PFSK-1 (cell line): Measurements from ENCODE around the gene MUC3A.

Experiments
- FOXP2 ChIP-seq: optimal IDR thresholded peaks from 2 replicates; pipeline ENCODE3; 2011; ENCODE audit warnings: borderline replicate concordance, control low read depth, inconsistent platforms; ENCODE audit not compliant: insufficient read depth; ENCODE audit errors: extremely low read length, extremely low read depth
- POLR2AphosphoS5 ChIP-seq: IDR thresholded peaks from 2 replicates; pipeline ENCODE4 v1.6.1; 2012; ENCODE audit warnings: low read depth, mild to moderate bottlenecking, control low read depth, low read length, moderate library complexity
- REST ChIP-seq, 2 experiments: IDR thresholded peaks; 2 replicates each; pipeline versions ENCODE4 v1.6.1 to v1.8.0; 2011 to 2012; ENCODE audit warnings: low read depth in 2 of 2, low read length in 2 of 2, control low read depth in 1 of 2, inconsistent platforms in 1 of 2, mild to moderate bottlenecking in 1 of 2, moderate library complexity in 1 of 2; ENCODE audit not compliant: insufficient read depth in 1 of 2
- SIN3A ChIP-seq: IDR thresholded peaks from 2 replicates; pipeline ENCODE4 v1.6.1; 2012; ENCODE audit warnings: mild to moderate bottlenecking, low read length, moderate library complexity, borderline replicate concordance; ENCODE audit not compliant: insufficient read depth
- TAF1 ChIP-seq: IDR thresholded peaks from 2 replicates; pipeline ENCODE4 v1.6.1; 2012; ENCODE audit warnings: low read length, control low read depth, borderline replicate concordance; ENCODE audit not compliant: insufficient read depth

Gene MUC3A

GRCh38 chr7:100969066-100969615, 19.8 kb downstream of the MUC3A start, which contains the start of gene MUC12:
Gene MUC12 (plus strand): TSS chr7:100969565. CDS start chr7:100969623, 58 bp downstream.
- TF ChIP-seq REST (IDR thresholded peaks at IDR 0.05; ENCODE audit: insufficient read depth in 1 of 2, low read depth in 2 of 2, low read length in 2 of 2) (no peak), TAF1 (no peak), SIN3A (no peak), FOXP2 (no peak), POLR2AphosphoS5 (no peak)

GRCh38 chr7:100971111-100972001, 22.0 kb downstream of the MUC3A start:
- TF ChIP-seq REST (IDR thresholded peaks at IDR 0.05; ENCODE audit: insufficient read depth in 1 of 2, low read depth in 2 of 2, low read length in 2 of 2) = no peak
- TF ChIP-seq FOXP2 = no peak
- no peak for TF ChIP-seq SIN3A
- no peak for TF ChIP-seq TAF1
- no peak for TF ChIP-seq POLR2AphosphoS5

- TF ChIP-seq REST (IDR thresholded peaks at IDR 0.05; ENCODE audit: insufficient read depth in 1 of 2, low read depth in 2 of 2, low read length in 2 of 2) = no peak
- no peak for TF ChIP-seq FOXP2
- no peak for TF ChIP-seq SIN3A
- TF ChIP-seq TAF1 = no peak
Measured at GRCh38 chr7:100972002-100972347, 22.6 kb downstream of the MUC3A start.

- no peak for TF ChIP-seq REST (IDR thresholded peaks at IDR 0.05; ENCODE audit: insufficient read depth in 1 of 2, low read depth in 2 of 2, low read length in 2 of 2)
- TF ChIP-seq FOXP2 = no peak
- no peak for TF ChIP-seq POLR2AphosphoS5
- TF ChIP-seq TAF1 = no peak
- TF ChIP-seq SIN3A = no peak
Measured at GRCh38 chr7:100974021-100974420, 24.7 kb downstream of the MUC3A start.
